Smooth muscle cell of trachea (primary cell): ENCODE results near the gene TULP3. TPM values are rescaled to one million over a fixed set of nuclear protein-coding genes. Genes with fewer than 3 reads are reported as not detected.

Experiments
- total RNA-seq: library from RNA; depleted of rRNA; stranded (reverse); fragments of >200 nt; gene quantifications from 2 replicates; pipeline ENCODE4 v1.2.1, GENCODE V29; 2014

TULP3 gene
- 33.1 and 33.9 TPM in 2 replicates for total RNA-seq

GRCh38 chr12:2890388-2891239 lies at the start of gene TULP3:
TSS of gene TULP3 (plus strand) at chr12:2890891. CDS start at chr12:2890948, 57 bp downstream.

GRCh38 chr12:2857021-2857431 lies 33.7 kb upstream of the TULP3 start, which contains the start of gene TEX52:
TSS of gene TEX52 (minus strand) at chr12:2857039. CDS start at chr12:2857026, 13 bp downstream.

GRCh38 chr12:2877047-2877952 lies 13.4 kb upstream of the TULP3 start, which contains the start of the genes FOXM1 and RHNO1:
TSS of gene FOXM1 (minus strand) at chr12:2877174. CDS start at chr12:2874478, 2,696 bp downstream.
TSS of gene RHNO1 (plus strand) at chr12:2877223. CDS start at chr12:2885367, 8,144 bp downstream.

GRCh38 chr12:2959192-2959504 lies 68.5 kb downstream of the TULP3 start, which contains the start of gene TEAD4:
TSS of gene TEAD4 (plus strand) at chr12:2959397.

Other genes with a start within 250 kb of the TULP3 start
- gene FKBP4, start 95.9 kb upstream of the TULP3 start, total RNA-seq: 34.5 and 45.3 TPM in 2 replicates
- gene ITFG2, start 78.2 kb upstream of the TULP3 start, total RNA-seq: 12.1 and 13.8 TPM in 2 replicates
- 0.15 and 0.50 TPM in 2 replicates for gene NRIP2, start 55.9 kb upstream of the TULP3 start, total RNA-seq
- gene TEX52, start 33.9 kb upstream of the TULP3 start, total RNA-seq: not detected in 2 replicates
- 2.8 and 22.5 TPM in 2 replicates for gene FOXM1, start 13.7 kb upstream of the TULP3 start, total RNA-seq
- gene RHNO1, start 13.7 kb upstream of the TULP3 start, total RNA-seq: 18.9 and 24.9 TPM in 2 replicates
- gene TEAD4, start 68.5 kb downstream of the TULP3 start, total RNA-seq: 5.7 and 8.8 TPM in 2 replicates
- 14.5 and 42.2 TPM in 2 replicates for gene TSPAN9, start 186.5 kb downstream of the TULP3 start, total RNA-seq